HG03354 (cell line): Measurements from ENCODE around the gene PPL.
"Not testable (repeated sequence)": the region's sequence is repeated elsewhere in the genome, so short reads cannot be mapped to it uniquely, and the experiment has no call there.

Experiments
- ATAC-seq: cut with Tn5 transposase; IDR thresholded peaks from one replicate; pipeline ENCODE4 v1.9.1; 2021; ENCODE audit warnings: mild to moderate bottlenecking; ENCODE audit not compliant: unreplicated experiment, poor library complexity, severe bottlenecking

Gene PPL, protein sequence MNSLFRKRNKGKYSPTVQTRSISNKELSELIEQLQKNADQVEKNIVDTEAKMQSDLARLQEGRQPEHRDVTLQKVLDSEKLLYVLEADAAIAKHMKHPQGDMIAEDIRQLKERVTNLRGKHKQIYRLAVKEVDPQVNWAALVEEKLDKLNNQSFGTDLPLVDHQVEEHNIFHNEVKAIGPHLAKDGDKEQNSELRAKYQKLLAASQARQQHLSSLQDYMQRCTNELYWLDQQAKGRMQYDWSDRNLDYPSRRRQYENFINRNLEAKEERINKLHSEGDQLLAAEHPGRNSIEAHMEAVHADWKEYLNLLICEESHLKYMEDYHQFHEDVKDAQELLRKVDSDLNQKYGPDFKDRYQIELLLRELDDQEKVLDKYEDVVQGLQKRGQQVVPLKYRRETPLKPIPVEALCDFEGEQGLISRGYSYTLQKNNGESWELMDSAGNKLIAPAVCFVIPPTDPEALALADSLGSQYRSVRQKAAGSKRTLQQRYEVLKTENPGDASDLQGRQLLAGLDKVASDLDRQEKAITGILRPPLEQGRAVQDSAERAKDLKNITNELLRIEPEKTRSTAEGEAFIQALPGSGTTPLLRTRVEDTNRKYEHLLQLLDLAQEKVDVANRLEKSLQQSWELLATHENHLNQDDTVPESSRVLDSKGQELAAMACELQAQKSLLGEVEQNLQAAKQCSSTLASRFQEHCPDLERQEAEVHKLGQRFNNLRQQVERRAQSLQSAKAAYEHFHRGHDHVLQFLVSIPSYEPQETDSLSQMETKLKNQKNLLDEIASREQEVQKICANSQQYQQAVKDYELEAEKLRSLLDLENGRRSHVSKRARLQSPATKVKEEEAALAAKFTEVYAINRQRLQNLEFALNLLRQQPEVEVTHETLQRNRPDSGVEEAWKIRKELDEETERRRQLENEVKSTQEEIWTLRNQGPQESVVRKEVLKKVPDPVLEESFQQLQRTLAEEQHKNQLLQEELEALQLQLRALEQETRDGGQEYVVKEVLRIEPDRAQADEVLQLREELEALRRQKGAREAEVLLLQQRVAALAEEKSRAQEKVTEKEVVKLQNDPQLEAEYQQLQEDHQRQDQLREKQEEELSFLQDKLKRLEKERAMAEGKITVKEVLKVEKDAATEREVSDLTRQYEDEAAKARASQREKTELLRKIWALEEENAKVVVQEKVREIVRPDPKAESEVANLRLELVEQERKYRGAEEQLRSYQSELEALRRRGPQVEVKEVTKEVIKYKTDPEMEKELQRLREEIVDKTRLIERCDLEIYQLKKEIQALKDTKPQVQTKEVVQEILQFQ (N-terminal part only)

DNA sequence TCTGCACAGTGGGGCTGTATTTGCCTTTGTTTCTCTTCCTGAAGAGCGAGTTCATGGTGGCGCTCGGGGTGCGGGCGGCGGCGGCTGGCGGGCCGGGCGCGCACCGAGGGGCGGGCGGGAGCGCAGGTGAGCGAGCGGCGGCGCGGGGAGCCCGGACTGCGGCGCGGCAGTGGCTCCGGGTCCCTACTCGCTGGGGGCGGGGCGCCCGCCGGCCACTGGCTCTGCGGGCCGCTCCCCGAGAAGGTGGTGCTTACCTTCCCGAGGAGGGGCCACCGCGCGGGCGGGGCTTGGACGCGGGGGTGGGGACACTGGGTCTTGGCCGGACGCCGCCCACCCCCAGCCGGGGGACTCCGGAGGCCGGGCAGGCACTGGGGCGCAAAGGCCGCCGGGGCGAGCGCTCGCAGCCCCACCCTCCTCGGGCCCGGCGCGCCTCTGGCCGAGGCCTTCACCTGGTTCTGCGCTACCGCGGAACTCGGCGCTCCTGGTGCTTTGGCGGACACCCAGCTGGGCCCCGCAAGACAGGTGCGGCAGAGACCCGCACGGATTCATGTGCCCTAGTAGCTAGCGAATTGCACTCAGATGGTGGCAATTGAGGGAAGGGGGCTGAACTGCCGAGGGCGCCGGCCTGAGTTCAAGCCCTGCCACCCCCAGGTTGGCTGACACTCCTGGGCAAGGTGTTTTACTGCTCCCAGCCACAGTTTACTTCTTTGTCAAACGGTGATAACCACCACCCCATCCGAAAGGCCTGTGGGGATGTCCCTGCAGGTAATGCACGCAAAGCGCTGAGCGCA is at the start of gene PPL:
Gene PPL (minus strand): TSS at position 158 of the 791 bp plus-strand sequence. CDS start 103 bp downstream, at position 55.
- ATAC-seq: no peak

DNA sequence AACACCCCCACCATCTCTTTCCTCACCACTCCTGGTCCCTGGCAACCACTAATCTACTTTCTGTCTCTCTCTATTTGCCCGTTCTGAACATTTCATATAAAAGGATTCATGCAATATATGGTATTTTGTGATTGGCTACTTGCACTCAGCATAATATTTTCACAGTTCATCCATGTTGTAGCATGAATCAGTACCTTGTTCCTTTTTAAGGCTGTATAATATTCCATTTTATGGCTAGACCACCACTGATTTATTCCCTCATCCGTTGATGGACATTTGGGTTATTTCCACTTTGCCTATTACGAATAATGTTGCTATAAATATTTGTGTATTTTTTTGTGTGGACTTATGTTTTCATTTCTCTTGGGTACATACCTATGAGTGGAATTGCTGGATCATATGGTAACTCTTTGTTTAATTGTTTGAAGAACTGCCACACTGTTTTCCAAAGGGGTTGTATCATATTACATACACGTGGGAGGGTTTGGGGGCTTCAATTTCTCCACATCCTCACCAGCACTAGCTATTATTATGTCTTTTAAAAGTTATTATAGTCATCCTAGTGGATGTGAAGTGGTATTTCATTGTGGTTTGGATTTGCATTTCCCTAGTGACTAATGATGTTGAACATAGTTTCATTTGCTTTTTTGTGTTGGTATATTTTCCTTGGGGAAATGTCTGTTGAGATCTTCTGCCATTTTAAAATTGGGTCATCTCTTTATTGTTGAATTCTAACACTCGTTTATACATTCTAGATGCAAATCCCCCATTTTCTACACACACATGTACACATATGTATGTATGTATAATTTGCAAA is 47.4 kb upstream of the PPL start:
- no peak for ATAC-seq

DNA sequence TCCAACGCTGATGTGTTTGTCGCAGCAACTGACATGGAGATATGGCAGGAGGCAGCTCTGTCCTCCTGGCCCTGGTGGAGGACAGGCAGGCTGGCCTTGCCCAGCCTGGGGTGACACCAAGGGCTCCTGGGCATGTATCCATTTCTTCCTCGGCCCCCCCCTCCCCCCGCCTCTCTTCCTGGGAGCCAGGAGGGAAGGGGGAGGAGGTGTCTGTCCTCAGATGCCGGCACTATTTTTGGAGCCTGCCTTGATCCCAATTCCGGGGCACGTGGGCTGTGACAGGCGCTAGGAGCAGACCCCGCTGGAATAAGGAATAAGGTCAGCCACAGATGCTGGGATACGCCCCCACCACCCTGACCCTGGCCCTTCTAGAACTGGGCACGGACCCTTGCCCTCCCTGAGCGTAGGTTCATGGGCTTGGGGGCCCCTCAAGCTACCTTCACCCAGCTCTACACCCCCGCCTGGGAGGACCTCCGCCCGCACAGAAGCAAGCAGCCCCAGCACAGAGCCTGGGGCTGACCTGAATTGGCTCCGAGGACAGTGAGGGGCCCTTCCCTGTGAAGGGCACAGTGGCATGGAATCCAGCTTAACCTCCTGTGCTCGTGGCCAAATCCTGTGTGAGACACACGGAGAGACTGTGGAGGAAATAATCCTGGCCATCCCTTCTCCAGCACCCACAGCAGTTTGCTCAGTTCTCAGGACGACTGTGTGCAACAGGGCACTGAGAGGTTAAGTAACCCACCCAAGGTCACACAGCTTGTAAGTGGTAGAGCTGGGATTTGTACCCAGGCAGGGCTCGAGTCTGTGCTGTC is 45.3 kb upstream of the PPL start:
- ATAC-seq: no peak

DNA sequence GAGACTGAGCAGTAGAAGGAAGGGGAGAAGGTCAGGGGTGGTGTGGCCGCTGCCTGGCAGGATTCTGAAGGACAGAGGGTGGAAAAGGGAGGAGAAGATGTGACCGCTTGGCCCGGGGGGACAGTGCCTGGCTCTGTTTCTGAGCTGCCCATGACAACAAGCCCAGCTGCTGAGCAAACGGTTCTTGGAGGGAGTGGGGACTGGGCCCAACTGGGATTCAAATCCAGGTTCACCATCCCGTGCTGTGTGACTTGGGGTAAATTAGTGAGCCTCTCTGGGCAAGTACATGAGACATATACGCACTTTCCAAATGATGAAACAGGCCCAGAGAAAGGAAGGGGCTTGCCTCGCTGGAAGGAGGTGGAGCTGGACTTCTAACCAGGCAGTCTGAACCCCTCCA is 44.5 kb upstream of the PPL start:
- no peak for ATAC-seq

DNA sequence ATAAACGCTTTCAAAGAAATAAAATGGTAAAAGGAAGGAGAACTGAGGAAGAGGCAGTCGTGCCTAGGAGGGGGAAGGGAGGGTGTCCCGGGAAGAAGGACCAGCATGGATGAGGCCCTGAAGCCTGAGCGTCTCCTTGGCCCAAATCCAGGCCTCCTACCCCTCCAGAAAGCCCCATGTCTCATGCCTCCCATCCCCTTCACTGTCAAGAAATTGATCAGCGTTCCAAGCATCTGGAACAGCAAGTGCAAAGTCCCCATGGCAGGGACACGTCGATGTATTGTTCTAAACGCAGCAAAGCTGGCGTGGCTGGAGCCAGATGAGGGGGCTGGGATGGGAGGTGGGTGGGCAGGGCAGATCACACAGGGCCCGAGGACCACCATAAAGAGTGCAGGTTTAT is 43.7 kb upstream of the PPL start:
- ATAC-seq: no peak

DNA sequence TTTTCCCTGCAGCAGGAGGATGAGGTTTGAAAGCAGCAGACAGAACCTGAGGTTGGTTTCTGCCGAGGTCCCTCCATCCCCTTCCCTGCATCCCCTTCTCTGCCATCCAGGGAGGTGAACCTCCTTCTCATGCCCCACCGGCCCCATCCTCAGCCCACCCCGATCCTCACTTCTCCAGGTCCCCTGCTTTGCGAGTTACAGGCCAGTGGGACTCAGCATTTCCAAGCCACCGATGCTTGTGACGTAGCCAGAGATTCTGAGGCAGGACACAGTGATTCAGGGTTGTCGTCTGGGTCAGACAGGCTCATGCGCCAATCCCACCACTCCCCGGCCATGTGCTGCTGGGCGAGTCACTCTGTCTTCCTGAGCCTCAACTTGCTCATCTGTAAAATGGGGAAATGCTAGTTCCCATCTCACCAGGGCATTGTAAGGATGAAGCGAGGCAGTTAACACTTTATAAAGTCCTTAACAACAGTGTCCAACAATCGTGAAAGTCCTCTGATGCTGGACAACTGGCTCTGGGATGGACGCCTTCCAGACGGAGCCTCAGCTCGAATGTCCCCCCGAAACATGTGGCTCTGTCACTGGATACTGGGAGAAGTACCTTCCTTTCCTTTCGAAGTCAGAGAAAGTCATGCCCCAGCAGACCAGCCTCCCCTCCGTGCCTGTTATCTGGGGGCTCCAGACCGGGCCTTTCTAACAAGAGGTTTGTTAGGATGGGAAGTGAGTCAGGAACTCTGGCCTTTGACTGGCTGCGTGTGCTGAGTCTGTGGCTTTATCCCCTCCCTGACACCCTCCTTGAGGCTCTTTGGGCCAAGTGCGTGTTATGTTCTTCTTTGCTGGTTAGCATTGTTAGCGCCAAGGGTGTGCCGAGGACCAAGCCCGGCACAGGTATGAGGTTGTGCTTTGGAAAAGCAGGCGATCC is 43.0 kb upstream of the PPL start:
- ATAC-seq: no peak

DNA sequence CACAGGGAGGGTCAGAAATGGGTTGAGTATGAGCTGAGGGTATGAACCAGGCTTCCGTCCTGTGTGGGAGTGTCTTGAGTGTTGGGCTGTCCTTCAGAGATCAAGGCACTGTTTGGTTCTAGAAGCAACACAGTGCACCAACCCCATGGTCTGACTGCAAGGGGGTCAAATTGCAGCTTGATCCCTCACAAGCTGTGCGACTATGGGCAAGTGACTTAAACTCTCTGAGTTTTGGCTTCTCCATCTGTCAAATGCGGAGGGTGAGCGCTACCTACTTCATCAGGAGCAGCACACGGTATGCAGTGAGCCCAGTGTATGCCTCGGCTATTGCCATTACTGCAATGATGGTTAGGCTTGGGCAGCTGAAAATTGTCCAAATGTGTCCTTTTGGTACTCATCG is 42.2 kb upstream of the PPL start:
- no peak for ATAC-seq

DNA sequence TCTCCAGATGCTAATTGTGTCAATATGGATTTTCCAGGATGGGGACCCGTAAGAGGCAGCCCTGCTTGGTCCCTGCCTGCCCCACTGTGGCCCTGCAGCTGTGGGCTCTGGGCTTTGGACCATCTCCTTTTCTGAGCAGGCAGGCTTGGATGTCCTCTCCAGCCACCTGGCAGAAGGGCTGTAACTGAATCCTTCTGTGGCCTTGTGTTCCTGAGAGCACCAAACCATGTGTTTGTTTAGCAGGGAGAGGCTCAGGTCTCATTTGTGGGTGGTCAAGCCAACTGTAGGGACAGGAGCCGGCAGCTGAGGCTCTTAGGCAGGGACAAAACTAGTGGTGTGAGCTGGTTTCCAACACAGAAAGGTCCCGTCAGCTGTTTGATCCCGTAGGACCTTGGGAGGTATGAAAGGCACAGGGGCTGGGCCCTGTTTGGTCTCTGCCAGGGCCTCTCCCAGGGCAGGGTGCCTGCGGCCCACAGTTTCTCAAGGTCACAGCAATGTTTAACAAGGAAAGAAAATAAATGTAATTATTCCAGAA is 39.7 kb upstream of the PPL start:
- ATAC-seq: no peak

DNA sequence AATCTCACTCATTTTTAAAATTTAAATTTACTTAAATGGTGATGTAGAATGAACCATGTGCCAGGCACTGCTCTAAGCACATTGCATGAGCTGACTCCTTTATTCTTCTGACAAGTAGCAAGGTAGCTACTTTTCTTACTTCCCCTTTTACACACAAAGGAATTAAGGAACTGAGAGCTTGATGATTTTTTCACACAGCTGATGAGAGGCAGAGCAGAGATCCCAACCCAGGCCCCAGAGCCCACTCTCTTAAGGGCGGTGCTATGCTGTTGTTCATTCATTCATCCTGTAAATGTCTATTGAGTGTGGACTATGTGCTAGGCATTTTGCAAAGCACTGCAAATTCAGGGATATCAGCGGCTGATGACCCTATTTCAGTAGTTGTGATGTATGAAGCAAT is 39.1 kb upstream of the PPL start:
- ATAC-seq: peak; percentile 94

DNA sequence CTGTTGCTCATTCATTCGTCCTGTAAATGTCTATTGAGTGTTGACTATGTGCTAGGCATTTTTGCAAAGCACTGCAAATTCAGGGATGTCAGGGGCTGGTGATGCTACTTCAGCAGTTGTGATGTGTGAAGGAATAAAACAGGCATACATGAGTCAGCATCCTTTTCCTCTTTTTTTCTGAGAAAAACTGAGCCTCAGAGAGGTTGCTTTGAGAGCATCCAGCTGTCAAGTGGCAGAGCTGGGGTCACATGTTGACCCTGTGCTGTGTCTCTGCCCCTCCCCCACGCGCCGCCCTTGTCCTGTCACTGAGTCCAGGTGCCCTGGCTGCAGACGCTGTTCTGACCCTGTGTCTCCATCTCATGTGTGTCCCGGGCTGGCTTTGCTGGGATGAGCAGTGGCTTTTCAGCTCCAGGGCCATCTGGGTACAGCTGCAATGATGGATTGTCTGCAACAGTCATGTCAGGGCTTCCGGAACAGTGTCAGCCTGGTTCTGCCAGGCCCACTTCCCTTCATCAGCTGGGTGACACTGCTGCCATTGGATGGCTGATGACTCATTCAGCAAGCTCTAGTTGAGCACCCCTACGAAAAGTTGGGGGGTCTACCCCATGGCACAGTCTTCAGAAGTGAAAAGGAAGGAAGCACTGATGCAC is 36.1 kb upstream of the PPL start:
- no peak for ATAC-seq

DNA sequence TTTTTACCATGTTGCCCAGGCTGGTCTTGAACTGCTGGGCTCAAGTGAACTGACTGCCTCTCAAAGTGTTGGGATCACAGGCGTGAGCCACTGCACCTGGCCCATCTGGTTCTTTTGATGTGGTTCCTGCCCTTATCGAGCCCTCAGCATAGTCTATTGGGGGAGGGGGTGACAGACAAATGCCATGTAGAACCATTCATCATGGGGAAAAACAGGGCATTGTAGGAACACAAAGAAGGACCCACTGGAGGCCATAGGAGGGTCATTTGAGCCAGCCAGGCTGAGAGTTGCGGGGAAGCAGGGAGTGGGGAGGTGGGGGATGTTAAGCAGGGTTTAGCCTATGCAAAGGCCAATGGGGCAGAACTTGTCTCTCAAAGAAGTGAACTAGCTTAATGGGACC is 33.1 kb upstream of the PPL start:
- ATAC-seq: no peak

DNA sequence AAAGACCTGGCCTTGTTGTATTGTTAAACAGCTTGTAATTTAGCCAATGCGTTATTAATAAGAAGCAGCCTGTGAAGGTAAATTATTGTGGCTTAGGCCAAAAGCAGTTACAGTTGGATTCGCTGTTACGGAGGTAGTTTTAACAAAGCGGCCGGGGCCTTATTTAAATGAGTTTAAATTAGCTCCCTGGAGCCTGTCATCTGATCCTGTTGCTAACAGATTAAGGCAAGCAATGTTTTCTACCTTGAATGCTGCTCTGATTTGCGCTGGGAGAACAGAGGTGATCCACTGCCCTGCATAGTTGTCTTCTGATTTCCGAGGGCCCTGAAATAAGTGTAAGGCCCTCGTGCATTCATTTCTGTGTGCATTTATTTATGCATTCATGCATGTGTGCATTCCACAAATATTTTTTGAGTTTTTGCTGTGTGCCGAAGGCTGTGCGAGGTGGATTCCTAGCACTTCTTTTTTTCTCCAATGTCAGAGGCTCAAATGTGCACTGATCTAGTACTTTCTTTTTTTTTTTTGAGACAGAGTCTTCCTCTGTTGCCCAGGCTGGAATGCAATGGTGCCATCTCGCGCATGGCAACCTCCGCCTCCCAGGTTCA is 32.0 kb upstream of the PPL start:
- no peak for ATAC-seq

DNA sequence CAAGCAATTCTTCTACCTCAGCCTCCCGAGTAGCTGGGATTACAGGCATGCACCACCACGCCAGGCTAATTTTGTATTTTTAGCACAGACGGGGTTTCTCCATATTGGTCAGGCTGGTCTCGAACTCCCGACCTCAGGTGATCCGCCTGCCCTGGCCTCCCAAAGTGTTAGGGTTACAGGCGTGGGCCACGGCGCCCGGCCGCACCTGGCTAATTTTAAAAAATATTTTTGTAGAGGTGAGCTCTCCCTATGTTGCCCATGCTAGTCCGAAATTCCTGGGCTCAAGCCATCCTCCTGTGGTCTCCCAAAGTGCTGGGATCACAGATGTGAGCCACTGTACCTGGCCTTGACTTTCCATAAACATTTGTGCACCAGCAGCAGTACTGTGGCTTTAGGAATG is 31.3 kb upstream of the PPL start:
- not testable (repeated sequence) for ATAC-seq

DNA sequence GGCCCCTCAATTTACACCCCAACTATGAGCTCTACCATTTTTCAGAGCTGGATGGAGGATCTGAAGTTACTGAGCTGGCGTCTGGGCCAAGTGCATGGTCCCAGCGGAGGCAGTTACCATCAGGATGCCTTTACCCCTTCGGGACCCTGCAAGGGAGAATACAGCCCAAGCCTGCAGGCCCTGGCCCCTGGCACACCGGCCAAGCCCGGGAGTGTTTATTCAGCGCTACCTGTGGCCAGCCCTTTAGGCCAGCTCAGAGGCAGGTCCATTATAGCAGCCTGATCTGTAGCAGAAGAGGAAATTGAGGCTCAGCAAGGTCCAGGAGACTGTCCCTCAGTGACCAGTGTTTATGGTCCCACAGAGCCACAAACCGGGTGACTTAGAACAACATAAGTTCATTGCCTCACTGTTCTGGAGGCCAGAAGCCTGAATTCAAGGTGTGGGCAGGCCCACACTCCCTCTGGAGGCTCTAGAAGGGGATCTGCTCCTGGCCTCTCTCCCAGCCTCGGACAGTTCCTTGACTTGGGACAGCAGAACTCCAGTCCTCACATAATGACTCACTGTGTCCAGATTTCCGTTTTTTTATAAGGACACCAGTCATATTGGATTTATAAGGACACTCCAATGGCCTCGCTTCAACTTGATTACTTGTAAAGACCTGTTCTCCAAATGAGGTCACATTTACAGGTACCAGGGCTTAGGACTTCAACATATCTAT is 29.9 kb upstream of the PPL start:
- no peak for ATAC-seq

DNA sequence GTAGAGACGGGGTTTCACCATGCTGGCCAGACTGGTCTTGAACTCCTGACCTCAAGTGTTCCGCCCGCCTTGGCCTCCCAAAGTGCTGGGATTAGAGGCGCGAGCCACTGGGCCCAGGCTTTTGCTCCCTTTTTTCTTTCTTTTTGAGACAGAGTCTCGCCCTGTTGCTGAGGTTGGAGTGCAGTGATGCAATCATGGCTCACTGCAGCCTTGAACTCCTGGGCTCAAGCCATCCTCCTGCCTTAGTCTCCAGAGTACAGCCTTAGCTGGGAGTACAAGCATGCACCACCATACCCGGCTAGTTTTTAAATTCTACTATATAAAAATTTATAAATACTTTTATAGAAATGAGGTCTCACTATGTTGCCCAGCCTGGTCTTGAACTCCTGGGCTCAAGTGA is 26.6 kb upstream of the PPL start:
- not testable (repeated sequence) for ATAC-seq
